HepG2 (cell line): ENCODE results near the gene SYT1. TPM values are rescaled to one million over a fixed set of nuclear protein-coding genes. Genes with fewer than 3 reads are reported as not detected.

Experiments
- ATAC-seq: fragments of 200-7000 bp; cut with Tn5 transposase; 3 replicates; pipeline ENCODE4 v1.9.1; 2020; ENCODE audit warnings: mild to moderate bottlenecking, moderate library complexity
- BruUV-seq: library from RNA; stranded (reverse); fragments of 400-500 nt; replicated peaks from 2 replicates; lab custom pipeline; 2021; lab: Mats Ljungman, UMichigan
- CTCF ChIA-PET: fragments of 300-600 bp; formaldehyde crosslinking; extraction: SDS; loops from one replicate; lab custom pipeline; 2021; ENCODE audit warnings: low total read pairs, inconsistent platforms, low intra/inter-chr PET ratio; lab: Yijun Ruan, JAX
- POLR2A ChIA-PET: fragments of 350-600 bp; sonication (Branson Sonifier 250); formaldehyde crosslinking; loops from one replicate; lab custom pipeline; 2020; ENCODE audit warnings: antibody characterized with exemption, inconsistent platforms; lab: Yijun Ruan, JAX
- DNase-seq: peaks from one replicate; pipeline ENCODE4 v3.0.0-alpha.2; 2015; ENCODE audit warnings: low spot score
- FAIRE-seq: peaks from 3 replicates; lab custom pipeline; 2011; peaks lifted over from hg19 to GRCh38; lab: Jason Lieb, UNC
- H2AFZ ChIP-seq: one replicate; pipeline ENCODE4 v1.6.1; 2011; ENCODE audit warnings: low read length, inconsistent platforms
- H3K27ac ChIP-seq: fragments of 300-600 bp; 3 replicates; pipeline ENCODE4 v1.8.0; 2011; ENCODE audit warnings: mixed run types, mild to moderate bottlenecking, mixed read lengths, low read length, inconsistent platforms; ENCODE audit not compliant: insufficient read depth; ENCODE audit errors: extremely low read length
- H3K27me3 ChIP-seq, 2 experiments: fragments of 200-600 bp in 1 of 2; 2 replicates in 1 of 2; 3 replicates in 1 of 2; pipeline versions ENCODE4 v1.6.0 to v1.8.0; 2011; ENCODE audit warnings: low read length in 2 of 2, mild to moderate bottlenecking in 2 of 2, moderate library complexity in 2 of 2, inconsistent platforms in 1 of 2; ENCODE audit not compliant: insufficient read depth in 2 of 2, control insufficient read depth in 1 of 2
- H3K36me3 ChIP-seq, 2 experiments: fragments of 200-600 bp in 1 of 2; replicated peaks in 1 of 2; 2 replicates in 1 of 2; 3 replicates in 1 of 2; pipeline versions ENCODE4 v1.5.1 to v1.8.0; 2011; ENCODE audit warnings: low read length in 2 of 2, inconsistent platforms in 1 of 2; ENCODE audit not compliant: insufficient read depth in 2 of 2, control insufficient read depth in 1 of 2
- H3K4me1 ChIP-seq: 2 replicates; pipeline ENCODE4 v1.5.1; 2012; ENCODE audit warnings: low read length, inconsistent platforms; ENCODE audit not compliant: insufficient read depth
- H3K4me2 ChIP-seq: 2 replicates; pipeline ENCODE4 v1.6.0; 2011; ENCODE audit warnings: low read depth, low read length, inconsistent platforms
- H3K4me3 ChIP-seq, 3 experiments: fragments of 200-600 bp in 1 of 3; sonication (generic), shearing (Covaris generic) in 1 of 3; replicated peaks in 1 of 3; 2 replicates each; pipeline ENCODE4 v1.5.1; 2011 to 2016; ENCODE audit warnings: low read length in 3 of 3, inconsistent platforms in 2 of 3, low read depth in 2 of 3, mild to moderate bottlenecking in 2 of 3, control low read depth in 1 of 3, mixed read lengths in 1 of 3; ENCODE audit not compliant: insufficient read depth in 1 of 3
- H3K79me2 ChIP-seq: one replicate; pipeline ENCODE4 v1.6.1; 2011; ENCODE audit warnings: low read length, inconsistent platforms; ENCODE audit not compliant: insufficient read depth
- H3K9ac ChIP-seq: 2 replicates; pipeline ENCODE4 v1.6.0; 2011; ENCODE audit warnings: mild to moderate bottlenecking, low read depth, low read length, inconsistent platforms; ENCODE audit not compliant: insufficient read depth
- H3K9me3 ChIP-seq: 2 replicates; pipeline ENCODE4 v1.5.1; 2012; ENCODE audit warnings: mild to moderate bottlenecking, low read length
- H4K20me1 ChIP-seq: 2 replicates; pipeline ENCODE4 v1.6.0; 2011; ENCODE audit warnings: inconsistent platforms, mild to moderate bottlenecking, low read length, moderate library complexity; ENCODE audit not compliant: insufficient read depth
- CTCF ChIP-seq: sonication (generic); formaldehyde crosslinking; IDR thresholded peaks from 2 replicates; pipeline ENCODE4 v1.5.0; 2020; ENCODE audit warnings: mild to moderate bottlenecking, missing genetic modification reagents, moderate library complexity
- ELF1 ChIP-seq: sonication (generic); formaldehyde crosslinking; IDR thresholded peaks from 2 replicates; pipeline ENCODE4 v1.4.0; 2020; ENCODE audit warnings: missing genetic modification reagents
- GATA4 ChIP-seq: sonication (generic); IDR thresholded peaks from 2 replicates; pipeline ENCODE4 v1.6.1; 2016; ENCODE audit warnings: antibody characterized with exemption, low read depth, borderline replicate concordance
- POLR2AphosphoS2 ChIP-seq: IDR thresholded peaks from 2 replicates; pipeline ENCODE4 v1.6.1; 2011; ENCODE audit warnings: low read depth, low read length, improper control_type of control experiment
- STAG1 ChIP-seq: sonication (generic); formaldehyde crosslinking; IDR thresholded peaks from 2 replicates; pipeline ENCODE4 v1.4.0; 2020; ENCODE audit warnings: missing genetic modification reagents
- XBP1 ChIP-seq: sonication (generic); formaldehyde crosslinking; IDR thresholded peaks from 2 replicates; pipeline ENCODE4 v1.5.0; 2020; ENCODE audit warnings: missing genetic modification reagents
- ZNF598 ChIP-seq: sonication (generic); formaldehyde crosslinking; IDR thresholded peaks from 2 replicates; pipeline ENCODE4 v1.5.1; 2020; ENCODE audit warnings: mild to moderate bottlenecking, missing genetic modification reagents, borderline replicate concordance
- ZSCAN31 ChIP-seq: sonication (generic); formaldehyde crosslinking; IDR thresholded peaks from 2 replicates; pipeline ENCODE4 v1.5.0; 2020; ENCODE audit warnings: low read depth, mild to moderate bottlenecking, missing genetic modification reagents
- WGBS: methylation state at CpG from one replicate; pipeline ENCODE4 v1.1.6; 2017; ENCODE audit warnings: low lambda C conversion rate; 5-methylcytosine and 5-hydroxymethylcytosine counted together
- in situ Hi-C: cut with HindIII; loops from 2 replicates; pipeline ENCODE4 v1.10.0; 2017; ENCODE audit warnings: low pct_unique_long_range_greater_than_20kb; ENCODE audit not compliant: extremely low pct_ligation_motif_present
- intact Hi-C: fragments of 100-400 bp; cut with micrococcal nuclease; formaldehyde crosslinking; loops from one replicate; pipeline ENCODE4 v1.10.0; 2022; ENCODE audit not compliant: unreplicated experiment
- polyA plus RNA-seq, 8 experiments: library from polyadenylated mRNA; depleted of rRNA in 3 of 8; stranded (reverse) in 7 of 8; unstranded in 1 of 8; fragments of >200 nt; fragmentation: Illumina TruSeq in 4 of 8; extraction: Trizol in 4 of 8; gene quantifications; 2 replicates each; pipeline versions ENCODE4 v1.2.1 to v1.2.3, GENCODE V29; 2011 to 2016; ENCODE audit warnings: low read depth in 4 of 8, missing spikeins in 1 of 8, mixed read lengths in 1 of 8; ENCODE audit not compliant: insufficient read depth in 1 of 8
- total RNA-seq, 5 experiments: library from RNA; depleted of rRNA; stranded (reverse); fragments of >200 nt; fragmentation: Illumina TruSeq; extraction: Trizol; gene quantifications; 2 replicates each; pipeline ENCODE4 v1.2.3, GENCODE V29; 2016; ENCODE audit warnings: low read depth in 1 of 5
- TF ChIP-seq, protein P1 (sequence below): sonication (generic); formaldehyde crosslinking; IDR thresholded peaks from 2 replicates; pipeline ENCODE4 v1.9.0; 2021; ENCODE audit warnings: missing genetic modification reagents, borderline replicate concordance

Gene SYT1
- total and polyA plus RNA-seq, 2 of the 13 experiments (the other 11 are each of a cell fraction or from before 2014, with no cell fraction given): not detected

GRCh38 chr12:79119796-79120195 lies 255.2 kb downstream of the SYT1 start:
- H2AFZ ChIP-seq: no peak overlapping the region
- intact Hi-C loops: loop anchor here (2.0 kb wide), 1 partner anchor 225 kb away; no protein-coding TSS in a partner anchor
- FAIRE-seq: no peak
- H3K4me1 ChIP-seq: no peaks in the 10 kb centered on the region
- H3K36me3 ChIP-seq: no peaks in the 10 kb centered on the region
- 60% methylated on average over 4 of the region's 4 CpGs for WGBS
- H3K4me2 ChIP-seq: no peak overlapping the region
- H3K4me3 ChIP-seq: no peak overlapping the region
- TF ChIP-seq ZNF598 (CRISPR knock-in tag): no peak
- no peak for TF ChIP-seq POLR2AphosphoS2
- TF ChIP-seq GATA4: no peak
- H3K79me2 ChIP-seq: no peaks in the 10 kb centered on the region
- no peak overlapping the region for H3K9ac ChIP-seq
- no peak overlapping the region for H3K27ac ChIP-seq
- ChIA-PET CTCF (no interaction called here), POLR2A (no interaction called here)
- no peaks in the 10 kb centered on the region for H3K9me3 ChIP-seq
- H3K27me3 ChIP-seq: no peaks in the 10 kb centered on the region
- BruUV-seq: no TSS peak
- H4K20me1 ChIP-seq: no peaks in the 10 kb centered on the region
- in situ Hi-C loops: no loop called here
- no peak for ATAC-seq
- no peak for DNase-seq

GRCh38 chr12:79121486-79121885 lies 256.9 kb downstream of the SYT1 start:
- Histone ChIP-seq H3K4me3 (no peak overlapping the region), H4K20me1 (no peaks in the 10 kb centered on the region), H3K4me2 (no peak overlapping the region), H3K9ac (no peak overlapping the region), H3K27me3 (no peaks in the 10 kb centered on the region), H3K4me1 (no peaks in the 10 kb centered on the region), H3K27ac (no peak overlapping the region), H3K79me2 (no peaks in the 10 kb centered on the region), H3K36me3 (no peaks in the 10 kb centered on the region), H2AFZ (no peak overlapping the region), H3K9me3 (no peaks in the 10 kb centered on the region)
- ATAC-seq: peak; percentile 78
- intact Hi-C loops (loop anchor here (2.0 kb wide), 1 partner anchor 223 kb away; no protein-coding TSS in a partner anchor), in situ Hi-C loops (no loop called here)
- WGBS: 8% methylated on average over 3 of the region's 3 CpGs
- DNase-seq: no peak
- no peak for FAIRE-seq
- ChIA-PET CTCF (interaction anchor here (1.0 kb wide), 1 partner anchor 223 kb away, joined by 3 read pairs; no protein-coding TSS in a partner anchor), POLR2A (no interaction called here)
- TF ChIP-seq XBP1 (no peak), ELF1 (CRISPR knock-in tag) (no peak), STAG1 (CRISPR knock-in tag) (peak; percentile 43), ZSCAN31 (CRISPR knock-in tag) (no peak), CTCF (0 out of 2 replicates have a peak, but pooled peaks have one; percentile 18)
- TF ChIP-seq, protein P1, sequence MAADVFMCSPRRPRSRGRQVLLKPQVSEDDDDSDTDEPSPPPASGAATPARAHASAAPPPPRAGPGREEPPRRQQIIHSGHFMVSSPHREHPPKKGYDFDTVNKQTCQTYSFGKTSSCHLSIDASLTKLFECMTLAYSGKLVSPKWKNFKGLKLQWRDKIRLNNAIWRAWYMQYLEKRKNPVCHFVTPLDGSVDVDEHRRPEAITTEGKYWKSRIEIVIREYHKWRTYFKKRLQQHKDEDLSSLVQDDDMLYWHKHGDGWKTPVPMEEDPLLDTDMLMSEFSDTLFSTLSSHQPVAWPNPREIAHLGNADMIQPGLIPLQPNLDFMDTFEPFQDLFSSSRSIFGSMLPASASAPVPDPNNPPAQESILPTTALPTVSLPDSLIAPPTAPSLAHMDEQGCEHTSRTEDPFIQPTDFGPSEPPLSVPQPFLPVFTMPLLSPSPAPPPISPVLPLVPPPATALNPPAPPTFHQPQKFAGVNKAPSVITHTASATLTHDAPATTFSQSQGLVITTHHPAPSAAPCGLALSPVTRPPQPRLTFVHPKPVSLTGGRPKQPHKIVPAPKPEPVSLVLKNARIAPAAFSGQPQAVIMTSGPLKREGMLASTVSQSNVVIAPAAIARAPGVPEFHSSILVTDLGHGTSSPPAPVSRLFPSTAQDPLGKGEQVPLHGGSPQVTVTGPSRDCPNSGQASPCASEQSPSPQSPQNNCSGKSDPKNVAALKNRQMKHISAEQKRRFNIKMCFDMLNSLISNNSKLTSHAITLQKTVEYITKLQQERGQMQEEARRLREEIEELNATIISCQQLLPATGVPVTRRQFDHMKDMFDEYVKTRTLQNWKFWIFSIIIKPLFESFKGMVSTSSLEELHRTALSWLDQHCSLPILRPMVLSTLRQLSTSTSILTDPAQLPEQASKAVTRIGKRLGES (CRISPR knock-in tag): no peak
- TF ChIP-seq, all 625 proteins: peak for 2
- no TSS peak for BruUV-seq
